Measurements from ENCODE around the gene CCDC12. TPM values are rescaled to one million over a fixed set of nuclear protein-coding genes. Genes with fewer than 3 reads are reported as not detected.
"Not testable (repeated sequence)": the region's sequence is repeated elsewhere in the genome, so short reads cannot be mapped to it uniquely, and the experiment has no call there.

Gene CCDC12
- total RNA-seq, 1 donor from 2014 or later = 40.5 TPM

DNA sequence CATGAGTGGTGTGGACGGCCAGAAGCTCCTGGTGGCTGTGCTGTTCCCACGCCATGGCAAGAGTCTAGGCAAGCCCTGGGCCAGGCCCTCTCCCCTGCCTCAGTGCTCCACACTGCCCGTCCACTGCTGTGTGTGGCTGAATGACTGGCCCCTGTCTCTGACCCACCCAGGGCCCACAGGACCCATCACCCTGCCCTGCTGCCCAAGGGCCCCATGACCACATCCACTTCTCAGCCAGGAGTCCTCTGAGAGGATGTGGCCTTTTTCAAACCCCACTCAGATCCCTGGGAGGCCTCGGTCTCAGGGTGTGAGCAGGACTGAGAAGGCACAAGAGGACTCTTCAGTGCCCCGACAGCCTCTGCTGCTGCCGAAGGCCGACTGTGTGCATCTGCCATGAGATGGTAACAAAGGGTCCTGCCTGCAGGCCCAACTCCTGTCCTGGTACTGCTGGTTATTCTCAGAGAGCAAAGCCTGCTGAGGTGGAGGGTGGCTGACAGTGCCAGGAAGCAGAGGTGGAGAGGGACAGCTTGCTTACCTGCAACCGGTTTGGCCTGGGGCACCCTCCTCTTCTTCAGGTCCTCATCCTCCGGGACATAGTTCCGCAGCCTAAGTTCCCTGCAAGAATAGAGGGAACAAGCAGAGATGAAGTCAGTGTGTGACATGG, 51.5 kb downstream of the CCDC12 start:
- no peak for DNase-seq (ENCODE audit: low read depth, low spot score)

DNA sequence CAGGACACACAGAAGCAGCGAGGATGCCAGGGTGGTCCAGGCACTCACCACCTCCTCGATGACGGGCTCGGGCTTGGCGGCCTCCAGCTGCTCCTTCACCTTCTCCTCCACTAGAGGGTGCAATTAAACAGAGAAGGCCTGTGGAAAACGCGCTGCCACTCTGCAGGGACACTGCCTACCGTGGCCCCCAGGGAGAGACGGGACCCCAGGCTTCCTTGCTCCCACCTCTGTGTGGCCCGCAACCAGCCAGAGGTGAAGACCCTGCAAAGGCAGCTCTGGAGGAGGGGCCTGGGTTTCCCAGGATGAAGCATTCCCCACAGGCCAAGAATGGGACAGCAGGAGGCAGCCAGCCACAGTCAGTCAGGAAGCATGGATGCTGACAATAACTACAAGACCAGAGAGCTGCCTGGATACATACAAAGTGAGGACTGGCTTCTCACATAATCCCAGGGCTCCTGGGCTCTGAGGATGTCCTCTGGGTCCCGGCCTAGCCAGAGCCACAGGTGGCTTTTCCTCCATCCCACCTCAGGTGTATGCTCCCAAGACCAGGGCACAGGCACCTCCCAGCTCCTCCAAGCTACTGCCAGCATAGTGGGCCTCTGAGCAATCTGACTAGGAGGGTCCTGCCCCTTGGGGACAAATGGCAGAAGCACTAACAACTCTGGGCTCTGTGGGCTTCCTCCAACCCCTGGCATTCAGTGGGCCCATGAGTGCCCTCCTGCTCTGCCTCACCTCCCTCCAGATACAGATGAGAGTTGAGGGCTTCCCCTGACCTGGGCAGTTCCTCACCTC, 52.8 kb downstream of the CCDC12 start:
- no peak for DNase-seq (ENCODE audit: low read depth, low spot score)

DNA sequence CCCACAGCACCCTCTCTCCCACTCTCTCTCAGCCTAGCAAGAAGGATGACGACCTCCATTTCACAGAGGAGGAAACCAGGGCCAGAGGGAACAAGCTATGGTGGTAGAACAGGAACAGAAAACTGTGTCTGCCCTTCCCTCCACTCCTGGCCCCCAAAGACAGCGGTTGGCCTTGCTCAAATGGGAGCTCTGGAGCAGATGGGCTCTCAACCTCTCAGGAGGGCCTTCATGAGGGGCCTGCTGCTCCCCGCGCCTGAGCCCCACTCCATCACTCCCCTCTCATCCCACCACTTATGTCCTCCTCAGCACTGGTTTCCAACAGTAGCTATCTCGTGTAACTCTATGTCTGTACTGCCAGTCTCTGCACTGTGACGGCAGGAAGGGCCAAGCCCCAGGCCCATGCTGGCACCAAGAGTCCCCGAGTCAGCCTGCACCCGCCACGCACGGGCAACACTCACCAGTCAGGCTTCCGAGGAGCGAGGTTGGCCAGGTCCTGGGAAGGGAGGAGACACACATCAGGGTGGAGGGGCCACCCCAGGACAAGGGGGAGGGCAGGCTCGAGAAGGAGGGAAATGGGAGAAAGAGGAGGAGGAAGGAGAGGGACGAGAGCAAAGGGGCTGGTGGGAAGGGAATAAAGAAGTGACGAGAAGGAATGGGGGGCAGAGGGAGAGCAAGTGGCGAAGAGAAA, 53.5 kb downstream of the CCDC12 start:
- no peak for DNase-seq (ENCODE audit: low read depth, low spot score)

DNA sequence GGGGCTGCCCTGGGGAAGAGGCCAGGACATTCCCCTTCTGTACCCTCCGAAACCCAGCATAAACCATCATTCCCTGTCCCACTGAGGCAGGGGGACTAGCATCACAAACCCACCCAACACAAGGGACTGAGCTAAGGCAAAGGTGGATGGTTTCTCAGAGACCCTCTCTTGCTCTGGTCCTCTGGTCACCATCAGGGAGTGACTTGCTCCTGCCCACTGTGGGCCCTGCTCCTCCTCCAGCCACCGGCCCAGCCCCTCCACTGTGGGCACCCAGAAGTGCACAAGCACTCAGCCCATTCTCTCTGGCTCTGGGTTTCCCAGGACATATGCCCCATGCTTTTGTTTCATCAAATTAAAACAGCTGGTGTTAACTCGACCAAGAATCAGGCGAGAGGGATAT, 54.1 kb downstream of the CCDC12 start:
- no peak for DNase-seq (ENCODE audit: low read depth, low spot score)

DNA sequence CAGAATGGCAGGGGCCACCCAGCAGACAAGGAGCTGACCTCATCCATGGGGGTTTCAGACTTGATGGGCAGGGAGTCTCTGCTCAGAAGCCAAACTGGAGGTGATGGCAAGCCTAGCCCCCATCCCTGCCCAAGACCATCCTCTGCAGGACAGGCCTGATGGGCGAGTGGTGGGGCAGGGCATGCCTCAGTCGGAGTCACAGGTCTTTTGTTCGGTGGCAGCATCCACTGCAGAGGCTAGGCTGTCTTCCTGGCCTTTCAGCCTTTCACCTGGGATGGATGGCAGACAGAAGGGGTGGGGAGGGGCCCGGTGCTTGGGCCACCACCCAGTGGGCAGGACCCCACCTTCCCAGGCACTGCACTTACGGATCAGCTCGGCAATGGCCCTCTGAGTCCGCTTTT, 54.7 kb downstream of the CCDC12 start:
- DNase-seq (ENCODE audit: low read depth, low spot score) = no peak

DNA sequence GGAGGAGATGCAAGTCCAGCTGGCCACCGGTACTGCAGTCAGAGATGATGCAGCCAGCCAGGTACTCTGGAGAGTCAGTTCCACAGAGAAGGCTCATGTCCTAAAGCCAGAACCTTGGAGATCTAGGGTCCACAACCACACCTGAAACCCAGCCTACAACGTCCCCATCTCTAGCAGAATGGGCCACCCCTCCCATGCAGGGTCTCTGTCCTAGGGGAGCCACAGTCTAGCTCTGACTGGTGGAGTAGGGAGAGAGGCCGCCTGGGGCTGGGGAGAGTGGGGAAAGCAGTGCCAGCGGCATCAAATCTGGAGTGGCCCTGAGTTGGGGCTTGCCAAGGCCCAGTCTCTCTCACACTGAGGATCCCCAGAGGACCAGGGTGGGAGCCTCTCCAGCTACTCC, 55.5 kb downstream of the CCDC12 start:
- no peak for DNase-seq (ENCODE audit: low read depth, low spot score)

DNA sequence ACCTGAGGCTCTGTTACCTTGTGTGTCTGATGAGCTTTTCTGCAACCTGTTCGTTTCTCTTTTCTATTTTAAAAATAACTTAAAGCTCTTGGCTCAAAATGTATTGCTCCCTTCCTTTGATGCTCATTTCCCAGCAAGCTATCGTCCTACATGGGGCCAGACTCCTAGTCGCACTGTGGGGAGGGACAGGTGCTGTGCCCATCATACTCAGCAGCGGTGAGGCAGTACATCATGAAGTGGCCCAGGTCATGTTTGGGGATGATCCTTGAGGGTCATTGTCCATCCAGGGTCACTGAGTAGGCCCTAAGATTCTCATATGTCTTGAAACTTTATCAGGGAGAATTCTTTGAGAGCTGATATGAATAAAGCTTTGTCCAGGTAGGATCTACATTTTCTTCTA, 57.9 kb downstream of the CCDC12 start:
- DNase-seq (ENCODE audit: low read depth, low spot score) = no peak

DNA sequence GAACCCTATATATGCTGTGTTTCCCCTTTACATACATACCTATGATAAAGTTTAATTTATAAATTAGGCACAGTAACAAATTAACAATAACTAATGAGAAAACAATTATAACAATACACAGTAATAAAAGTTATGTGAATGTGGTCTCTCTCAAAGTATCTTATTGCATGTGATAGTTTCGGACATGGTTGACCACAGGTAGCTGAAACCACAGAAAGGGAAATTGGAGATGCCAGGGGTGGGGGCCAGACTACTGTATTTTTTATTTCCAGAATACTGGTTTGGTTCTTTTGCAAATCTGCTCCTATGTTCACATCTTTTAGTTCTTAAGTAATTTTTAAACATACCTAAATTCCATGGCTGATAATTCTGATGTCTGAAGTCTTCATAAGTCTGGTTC, 58.3 kb downstream of the CCDC12 start:
- no peak for DNase-seq (ENCODE audit: low read depth, low spot score)

DNA sequence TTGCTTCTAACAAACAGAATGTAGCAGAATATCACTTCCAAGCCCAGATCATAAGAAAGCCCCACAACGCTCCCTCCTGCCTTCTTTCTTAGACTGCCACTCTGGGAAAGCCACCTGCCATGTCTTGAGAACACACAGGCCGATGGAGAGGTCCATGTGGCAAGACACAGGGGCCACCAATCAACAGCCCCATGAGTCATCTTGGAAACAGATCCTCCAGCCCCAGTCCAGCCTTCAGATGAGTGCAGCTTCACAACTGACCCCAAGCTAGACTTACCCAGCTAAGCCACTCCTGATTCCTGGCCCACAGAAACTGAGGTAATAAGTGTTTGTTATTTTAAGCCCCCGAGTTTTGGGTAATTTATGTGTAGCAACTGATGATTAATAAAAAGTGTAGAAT, 59.3 kb downstream of the CCDC12 start:
- no peak for DNase-seq (ENCODE audit: low read depth, low spot score)

DNA sequence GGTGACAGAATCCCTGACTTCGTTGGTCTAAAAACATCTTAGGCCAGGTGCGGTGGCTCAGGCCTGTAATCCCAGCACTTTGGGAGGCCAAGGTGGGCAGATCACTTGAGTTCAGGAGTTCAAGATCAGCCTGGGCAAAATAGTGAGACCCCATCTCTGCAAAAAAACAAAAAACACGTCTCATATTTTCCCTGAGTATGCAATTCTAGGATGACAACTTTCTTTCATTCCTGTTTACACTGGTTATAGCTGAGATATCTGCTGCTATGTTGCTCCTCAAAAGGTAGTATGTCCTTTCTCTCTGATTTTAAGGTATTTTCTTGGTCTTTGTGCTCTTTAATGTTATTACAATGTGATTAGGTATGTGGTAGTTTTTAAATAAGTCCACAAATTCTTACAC, 59.7 kb downstream of the CCDC12 start:
- DNase-seq (ENCODE audit: low read depth, low spot score) = no peak

DNA sequence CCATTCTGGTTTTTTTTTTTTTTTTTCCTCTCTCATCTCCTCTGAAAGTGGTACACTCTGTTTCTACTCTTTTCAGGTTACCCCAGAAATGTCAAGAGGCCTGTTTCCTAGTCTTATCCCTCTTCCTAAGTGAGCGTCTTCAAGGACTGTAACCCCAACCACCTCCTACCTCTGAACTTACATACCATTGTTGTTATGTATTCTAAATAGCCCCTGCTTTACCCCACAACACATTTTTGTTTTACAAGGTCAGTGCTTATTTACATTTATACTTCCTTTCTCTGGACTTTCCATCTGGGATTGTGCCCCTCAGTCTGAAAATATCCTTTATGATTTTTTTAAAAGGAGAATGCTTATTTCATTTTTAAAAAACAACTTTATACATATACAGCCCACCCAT, 60.3 kb downstream of the CCDC12 start:
- no peak for DNase-seq (ENCODE audit: low read depth, low spot score)

DNA sequence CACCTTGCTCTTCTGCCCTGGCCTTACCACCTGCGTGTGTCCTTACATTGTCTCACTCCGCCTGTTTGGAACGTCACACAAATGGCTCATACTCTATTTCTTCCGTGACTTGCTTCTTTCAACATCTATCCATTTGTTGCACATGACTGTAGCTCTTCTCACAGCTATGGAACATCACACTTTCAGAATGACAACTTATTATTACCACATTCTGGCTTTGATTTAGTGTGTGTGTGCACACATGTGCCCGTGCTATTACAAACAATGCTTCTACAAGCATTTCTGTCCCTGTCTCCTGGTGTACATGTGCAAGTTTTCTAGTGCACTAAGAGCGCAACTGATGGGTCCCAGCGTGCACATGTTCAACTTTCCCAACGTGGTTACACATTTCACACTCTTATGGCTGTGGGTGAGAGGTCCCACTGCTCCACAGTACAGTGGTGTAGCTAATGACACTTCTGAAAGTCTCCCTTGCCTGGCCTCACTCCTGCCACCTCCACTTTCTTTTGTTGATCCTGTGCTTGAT, 61.2 kb downstream of the CCDC12 start:
- no peak for DNase-seq (ENCODE audit: low read depth, low spot score)

DNA sequence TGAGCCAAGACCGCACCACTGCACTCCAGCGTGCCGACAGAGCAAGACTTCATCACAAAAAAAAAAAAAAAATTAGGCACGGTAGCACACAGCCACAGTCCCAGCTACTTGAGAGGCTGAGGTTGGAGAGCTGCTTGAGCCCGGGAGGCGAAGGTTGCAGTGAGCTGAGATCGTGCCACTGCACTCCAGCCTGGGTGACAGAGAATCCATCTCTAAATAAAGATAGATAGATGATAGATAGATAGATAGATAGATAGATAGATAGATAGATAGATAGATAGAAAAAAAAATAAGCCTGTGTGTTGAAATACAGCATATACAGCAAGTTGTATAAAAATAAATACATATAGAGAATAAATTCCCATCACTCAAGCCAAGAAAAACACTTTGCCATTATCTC, 61.7 kb downstream of the CCDC12 start:
- DNase-seq (ENCODE audit: low read depth, low spot score) = no peak

DNA sequence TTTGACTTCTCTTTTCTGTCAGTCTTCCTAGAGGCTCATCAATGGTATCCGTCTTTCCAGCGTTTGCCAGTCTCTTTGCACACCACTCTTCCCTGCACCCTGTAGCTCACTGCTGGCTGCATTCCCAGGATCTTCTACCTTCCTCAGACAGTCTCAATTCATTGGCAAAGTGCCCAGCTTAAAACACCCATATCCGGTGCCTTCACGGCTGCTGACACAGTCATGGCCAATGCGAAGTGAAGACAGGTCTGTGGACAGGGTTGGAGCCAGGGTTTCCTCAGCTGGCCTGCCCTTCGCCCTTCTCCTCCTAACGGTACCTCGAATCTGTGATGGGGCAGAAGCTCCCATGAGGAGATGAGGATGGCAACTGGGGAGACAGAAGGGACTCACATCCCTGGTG, 62.9 kb downstream of the CCDC12 start:
- no peak for DNase-seq (ENCODE audit: low read depth, low spot score)

DNA sequence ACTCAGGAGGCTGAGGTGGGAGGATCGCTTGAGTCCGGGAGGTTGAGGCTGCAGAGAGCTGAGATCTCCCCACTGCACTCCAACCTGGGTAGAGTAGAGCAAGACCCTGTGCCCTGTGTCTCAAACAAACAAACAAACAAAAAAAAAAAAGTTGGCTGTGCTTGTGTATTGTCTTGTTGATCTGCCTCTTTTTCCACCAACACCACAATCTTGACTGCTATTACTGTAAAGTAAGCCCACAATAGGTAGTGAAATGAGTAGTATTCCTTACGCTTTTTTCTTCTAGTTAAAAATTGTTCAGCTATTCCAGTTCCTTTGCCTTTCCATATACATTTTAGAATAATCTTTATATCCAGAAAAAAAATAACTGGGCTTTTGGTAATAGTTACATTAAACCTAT, 63.6 kb downstream of the CCDC12 start:
- DNase-seq (ENCODE audit: low read depth, low spot score) = no peak

DNA sequence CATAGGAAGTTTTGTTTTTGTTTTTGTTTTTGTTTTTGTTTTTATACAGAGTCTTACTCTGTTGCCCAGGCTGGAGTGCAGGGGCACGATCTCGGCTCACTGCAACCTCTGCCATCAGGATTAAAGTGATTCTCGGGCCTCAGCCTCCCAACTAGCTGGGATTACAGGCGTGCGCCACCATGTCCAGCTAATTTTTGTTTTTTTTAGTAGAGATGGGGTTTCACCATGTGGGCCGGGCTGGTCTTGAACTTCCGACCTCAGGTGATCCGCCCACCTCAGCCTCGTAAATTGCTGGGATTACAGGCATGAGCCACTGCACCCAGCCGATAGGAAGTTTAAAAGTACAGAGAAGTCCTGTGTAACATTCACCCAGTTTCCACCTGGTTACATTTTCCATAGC, 65.6 kb downstream of the CCDC12 start:
- DNase-seq (ENCODE audit: low read depth, low spot score) = not testable (repeated sequence)

DNA sequence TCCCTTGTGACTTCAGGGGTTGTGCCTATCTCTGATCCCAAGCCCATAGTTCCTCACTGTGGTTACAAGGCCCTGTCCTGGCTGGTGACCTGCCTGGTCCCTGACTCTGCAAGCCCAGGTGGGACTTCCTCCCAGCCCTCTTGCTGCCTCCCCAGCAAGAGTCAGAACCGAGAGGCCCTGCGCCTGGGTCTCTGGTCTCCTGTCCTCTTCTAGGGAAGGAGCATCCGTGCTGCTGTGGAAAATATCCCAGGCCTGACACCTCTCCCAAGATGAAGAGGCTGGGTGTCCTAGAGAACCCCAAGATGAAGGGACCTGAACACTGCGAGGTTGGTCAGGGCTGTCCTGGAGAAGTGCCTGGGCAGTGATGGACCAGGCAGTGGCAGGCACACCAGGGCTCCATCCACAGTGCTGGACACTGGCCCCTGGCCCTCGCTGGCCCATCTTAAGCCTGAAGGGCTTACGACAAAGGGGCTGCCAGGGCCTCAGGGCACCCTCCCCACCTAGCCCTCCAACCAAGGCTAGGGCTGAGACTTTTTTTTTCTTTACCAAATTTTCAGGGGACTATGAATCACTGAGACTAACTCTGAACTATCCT, 66.3 kb downstream of the CCDC12 start:
- DNase-seq (ENCODE audit: low read depth, low spot score) = no peak

DNA sequence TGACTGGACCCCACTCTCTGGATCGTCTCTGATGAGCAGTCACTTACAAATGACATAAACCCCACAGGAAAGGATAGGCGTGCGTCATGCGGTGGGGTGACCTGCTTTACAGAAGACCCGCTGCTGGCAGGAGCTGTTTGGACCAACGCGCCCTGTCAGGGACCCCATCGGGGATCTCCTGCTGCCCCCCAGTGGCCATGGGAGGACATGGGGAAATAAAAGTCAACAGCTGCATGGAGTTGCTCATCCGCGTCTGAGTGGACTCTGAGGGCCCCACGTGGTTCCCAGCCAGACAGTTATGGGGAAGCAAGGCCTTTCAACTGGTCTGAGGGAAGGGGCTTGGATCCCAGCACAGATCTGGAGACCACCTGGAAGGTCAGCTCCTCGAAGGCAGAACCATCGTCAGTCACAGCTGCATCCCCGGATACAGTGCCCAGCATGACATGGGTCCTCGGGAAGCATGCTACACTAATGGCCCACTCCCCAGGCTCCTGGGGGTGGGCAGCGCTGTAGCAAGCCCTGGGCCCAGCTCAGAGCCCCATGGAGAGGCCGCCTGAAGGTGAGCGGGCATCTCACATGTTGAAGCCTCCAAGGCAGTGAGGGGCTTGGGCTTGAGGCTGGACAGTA, 66.9 kb downstream of the CCDC12 start:
- DNase-seq (ENCODE audit: low read depth, low spot score) = no peak

DNA sequence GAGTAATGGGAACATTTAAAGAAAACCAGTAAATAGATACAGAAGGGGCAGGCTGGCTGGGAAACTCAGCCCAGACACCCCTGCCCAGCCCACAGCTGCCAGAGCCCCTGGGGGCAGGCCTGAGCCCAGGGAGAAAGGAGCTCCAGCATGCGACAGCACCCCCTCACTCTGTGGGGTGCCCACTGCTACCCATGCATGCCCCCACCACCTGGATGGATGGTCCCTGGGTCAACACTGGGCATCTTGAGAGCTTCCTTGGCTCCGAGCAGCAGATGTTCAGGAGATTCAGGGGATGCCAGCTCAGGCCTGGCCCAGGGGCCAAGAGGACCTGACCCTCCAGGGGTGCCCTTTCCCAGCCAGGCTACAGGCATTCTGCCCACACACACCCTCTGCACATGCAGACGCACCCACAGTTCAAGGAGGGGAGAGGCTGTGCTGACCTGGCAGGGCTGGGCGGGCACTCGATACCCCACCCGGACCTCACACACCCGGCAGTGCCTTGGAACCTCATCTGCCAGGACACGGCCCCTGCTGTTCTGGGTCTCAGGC, 67.5 kb downstream of the CCDC12 start:
- no peak for DNase-seq (ENCODE audit: low read depth, low spot score)

DNA sequence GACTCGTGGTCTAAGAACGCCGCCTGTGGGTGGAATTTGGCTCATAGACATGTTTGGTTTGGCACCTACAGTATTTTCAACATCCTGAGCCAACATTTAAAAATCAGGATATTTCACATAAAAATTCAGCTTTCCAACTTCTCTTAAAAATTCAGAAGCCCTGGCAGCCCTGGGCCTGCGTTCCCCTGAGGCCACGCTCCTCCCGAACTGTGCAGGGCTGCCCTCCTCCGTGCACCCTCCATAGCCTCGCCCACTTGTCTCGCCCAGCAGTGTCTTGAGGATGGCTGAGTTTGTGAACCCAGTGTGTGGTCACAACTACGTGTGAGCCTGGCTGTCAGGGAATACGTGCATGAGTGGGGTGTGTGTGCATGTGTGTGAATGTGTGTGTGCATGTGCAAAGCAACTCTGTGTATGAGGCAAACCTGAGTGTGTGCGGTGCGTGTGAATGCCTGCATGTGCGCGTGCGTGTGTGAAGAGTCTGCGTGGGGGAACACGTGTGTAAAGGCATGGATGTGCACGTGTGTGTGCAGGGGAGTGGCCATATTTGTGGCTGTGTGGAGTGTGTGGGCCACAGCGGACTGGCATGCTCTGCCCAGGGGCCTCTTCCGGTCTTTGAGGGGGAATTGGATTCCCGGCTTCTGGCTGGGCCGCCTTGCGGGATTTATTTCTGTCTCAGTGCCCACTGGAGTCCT, 68.1 kb downstream of the CCDC12 start:
- DNase-seq (ENCODE audit: low read depth, low spot score) = no peak

DNA sequence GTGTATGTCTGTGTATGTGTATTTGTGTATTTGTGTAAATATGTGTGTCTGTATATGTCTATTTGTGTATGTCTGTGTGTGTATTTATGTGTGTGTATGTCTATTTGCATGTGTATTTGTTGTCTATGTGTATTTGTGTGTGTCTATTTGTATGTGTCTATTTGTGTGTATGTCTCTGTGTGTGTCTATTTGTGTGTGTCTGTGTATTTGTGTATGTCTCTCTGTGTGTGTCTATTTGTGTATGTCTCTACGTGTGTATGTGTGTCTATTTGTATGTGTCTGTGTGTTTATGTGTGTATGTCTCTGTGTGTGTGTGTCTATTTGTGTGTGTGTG, 68.6 kb downstream of the CCDC12 start:
- DNase-seq (ENCODE audit: low read depth, low spot score) = no peak
